Mesothelial cell of epicardium (in vitro differentiated cells): ENCODE results near the gene TF. TPM values are rescaled to one million over a fixed set of nuclear protein-coding genes. Genes with fewer than 3 reads are reported as not detected.

Experiments used
- DNase-seq, 2 experiments: peaks; one replicate each; pipeline ENCODE4 v3.0.0; 2021; ENCODE audit warnings: low spot score in 2 of 2; ENCODE audit not compliant: unreplicated experiment in 2 of 2
- H3K27ac Mint-ChIP-seq: 2 replicates; pipeline ENCODE4 v1.8.0; 2021; ENCODE audit warnings: mixed read lengths
- H3K27me3 Mint-ChIP-seq: 2 replicates; pipeline ENCODE4 v1.8.0; 2021; ENCODE audit warnings: low read depth, mixed read lengths
- H3K36me3 Mint-ChIP-seq: 2 replicates; pipeline ENCODE4 v1.8.0; 2021; ENCODE audit warnings: mixed read lengths
- H3K4me1 Mint-ChIP-seq: 2 replicates; pipeline ENCODE4 v1.8.0; 2021; ENCODE audit warnings: mixed read lengths
- H3K4me3 Mint-ChIP-seq: 2 replicates; pipeline ENCODE4 v1.8.0; 2021; ENCODE audit warnings: mild to moderate bottlenecking, moderate library complexity, mixed read lengths
- H3K9me3 Mint-ChIP-seq: 2 replicates; pipeline ENCODE4 v1.8.0; 2021; ENCODE audit warnings: mixed read lengths
- CTCF ChIP-seq: fragments of 200-600 bp; sonication (generic); IDR thresholded peaks from one replicate; pipeline ENCODE4 v1.5.0; 2021; ENCODE audit warnings: antibody characterized with exemption; ENCODE audit not compliant: unreplicated experiment
- total RNA-seq: library from RNA; stranded (reverse); gene quantifications from 3 replicates; pipeline ENCODE4 v1.2.1, GENCODE V29; 2021

Gene TF
- total RNA-seq, 1 donor from 2014 or later = 5.7 TPM

GRCh38 chr3:133788024-133788423, 41.8 kb downstream of the TF start:
- Mint-ChIP-seq H3K9me3 (peaks cover 27% of the 10 kb centered on the region), H3K4me1 (no peaks in the 10 kb centered on the region), H3K4me3 (no peak overlapping the region), H3K36me3 (peaks cover 3% of the 10 kb centered on the region), H3K27me3 (no peaks in the 10 kb centered on the region), H3K27ac (no peak overlapping the region)
- DNase-seq = no peak
- TF ChIP-seq CTCF = no peak

- Mint-ChIP-seq H3K27me3 (no peaks in the 10 kb centered on the region), H3K9me3 (peaks cover 47% of the 10 kb centered on the region), H3K36me3 (peaks cover 7% of the 10 kb centered on the region), H3K27ac (no peak overlapping the region), H3K4me1 (no peaks in the 10 kb centered on the region), H3K4me3 (no peak overlapping the region)
- DNase-seq = no peak
- no peak for TF ChIP-seq CTCF
Observed at GRCh38 chr3:133792171-133792763, 46.1 kb downstream of the TF start.

GRCh38 chr3:133797396-133798105, 51.4 kb downstream of the TF start:
- peaks cover 7% of the 10 kb centered on the region for H3K36me3 Mint-ChIP-seq
- peaks cover 24% of the 10 kb centered on the region for H3K27me3 Mint-ChIP-seq
- no peak overlapping the region for H3K27ac Mint-ChIP-seq
- DNase-seq = no peak
- H3K4me3 Mint-ChIP-seq = no peak overlapping the region
- H3K9me3 Mint-ChIP-seq = peaks cover 24% of the 10 kb centered on the region
- H3K4me1 Mint-ChIP-seq = peaks cover 11% of the 10 kb centered on the region
- no peak for TF ChIP-seq CTCF

- no peak overlapping the region for H3K4me3 Mint-ChIP-seq
- H3K9me3 Mint-ChIP-seq = peaks cover 13% of the 10 kb centered on the region
- peaks cover 12% of the 10 kb centered on the region for H3K4me1 Mint-ChIP-seq
- H3K27ac Mint-ChIP-seq = no peak overlapping the region
- H3K27me3 Mint-ChIP-seq = peaks cover 30% of the 10 kb centered on the region
- H3K36me3 Mint-ChIP-seq = peaks cover 4% of the 10 kb centered on the region
- no peak for TF ChIP-seq CTCF
- DNase-seq = no peak
Observed at GRCh38 chr3:133799794-133800585, 53.8 kb downstream of the TF start.

- Mint-ChIP-seq H3K4me1 (peaks cover 14% of the 10 kb centered on the region), H3K27ac (no peak overlapping the region), H3K36me3 (peaks cover 6% of the 10 kb centered on the region), H3K27me3 (peaks cover 30% of the 10 kb centered on the region), H3K9me3 (no peaks in the 10 kb centered on the region), H3K4me3 (no peak overlapping the region)
- TF ChIP-seq CTCF = no peak
- DNase-seq = no peak
Observed at GRCh38 chr3:133803469-133803868, 57.3 kb downstream of the TF start.
